GM19372 (cell line): ENCODE measurements around the gene NEDD4.
"Not testable (repeated sequence)": the region's sequence is repeated elsewhere in the genome, so short reads cannot be mapped to it uniquely, and the experiment has no call there.

Source experiments
- ATAC-seq: cut with Tn5 transposase; IDR thresholded peaks from one replicate; pipeline ENCODE4 v1.9.1; 2021; ENCODE audit warnings: mild to moderate bottlenecking, low read depth, moderate library complexity; ENCODE audit not compliant: unreplicated experiment

The NEDD4 gene

GRCh38 chr15:55791551-55792400 is 201.6 kb downstream of the NEDD4 start:
- ATAC-seq, result no peak

GRCh38 chr15:55789066-55789660 is 204.2 kb downstream of the NEDD4 start:
- ATAC-seq, result no peak

GRCh38 chr15:55786341-55786740 is 207.1 kb downstream of the NEDD4 start:
- ATAC-seq, result no peak

GRCh38 chr15:55785593-55785992 is 207.8 kb downstream of the NEDD4 start:
- not testable (repeated sequence) for ATAC-seq

- no peak for ATAC-seq
These were observed 209.1 kb downstream of the NEDD4 start for GRCh38 chr15:55784286-55784685.

GRCh38 chr15:55782901-55783300 is 210.5 kb downstream of the NEDD4 start:
- no peak for ATAC-seq

GRCh38 chr15:55780292-55780691 is 213.1 kb downstream of the NEDD4 start:
- no peak for ATAC-seq

GRCh38 chr15:55778932-55779331 is 214.5 kb downstream of the NEDD4 start:
- no peak for ATAC-seq
